Neural cell (in vitro differentiated cells): ENCODE measurements around the gene MYO7B.

Experiments used
- CTCF ChIP-seq: fragments of 450-650 bp; IDR thresholded peaks from 2 replicates; pipeline ENCODE4 v1.5.1; 2014; ENCODE audit warnings: antibody characterized with exemption, mild to moderate bottlenecking, moderate library complexity; ENCODE audit not compliant: poor library complexity, severe bottlenecking
- EP300 ChIP-seq: fragments of 450-650 bp; conservative IDR thresholded peaks from 2 replicates; pipeline ENCODE4 v1.6.1; 2014; ENCODE audit warnings: antibody characterized with exemption, mild to moderate bottlenecking, moderate library complexity; ENCODE audit not compliant: poor library complexity, severe bottlenecking
- EZH2 ChIP-seq: fragments of 200-600, 300-800 bp; shearing (Covaris generic), sonication (generic); IDR thresholded peaks from 2 replicates; pipeline ENCODE4 v1.6.1; 2014; ENCODE audit warnings: antibody characterized with exemption, low read length, borderline replicate concordance, mild to moderate bottlenecking; ENCODE audit not compliant: insufficient read depth, poor library complexity, severe bottlenecking
- POLR2AphosphoS5 ChIP-seq: IDR thresholded peaks from 2 replicates; pipeline ENCODE4 v1.6.1; 2012
- RAD21 ChIP-seq: fragments of 450-650 bp; conservative IDR thresholded peaks from 2 replicates; pipeline ENCODE4 v1.6.1; 2014; ENCODE audit warnings: antibody characterized with exemption, mild to moderate bottlenecking, moderate library complexity
- REST ChIP-seq: IDR thresholded peaks from 2 replicates; pipeline ENCODE4 v1.6.1; 2012; ENCODE audit warnings: borderline replicate concordance
- SMC3 ChIP-seq: fragments of 450-650 bp; conservative IDR thresholded peaks from 2 replicates; pipeline ENCODE4 v1.6.1; 2014; ENCODE audit warnings: antibody characterized with exemption, mild to moderate bottlenecking, moderate library complexity; ENCODE audit not compliant: poor library complexity
- TAF1 ChIP-seq: IDR thresholded peaks from 2 replicates; pipeline ENCODE4 v1.6.1; 2012; ENCODE audit warnings: low read depth

- no peak for TF ChIP-seq CTCF
- TF ChIP-seq EZH2 = no peak
- no peak for TF ChIP-seq EP300
- TF ChIP-seq REST = no peak
- TF ChIP-seq POLR2AphosphoS5 = no peak
- no peak for TF ChIP-seq TAF1
- TF ChIP-seq SMC3 = no peak
- no peak for TF ChIP-seq RAD21
These were observed 24.3 kb upstream of the MYO7B start for GRCh38 chr2:127511090-127511695.
